GM21825 (cell line): ENCODE results near the gene ATAD3A.

Source experiments
- ATAC-seq: cut with Tn5 transposase; IDR thresholded peaks from one replicate; pipeline ENCODE4 v1.9.1; 2021; ENCODE audit warnings: mild to moderate bottlenecking, moderate library complexity; ENCODE audit not compliant: unreplicated experiment

Gene ATAD3A

DNA sequence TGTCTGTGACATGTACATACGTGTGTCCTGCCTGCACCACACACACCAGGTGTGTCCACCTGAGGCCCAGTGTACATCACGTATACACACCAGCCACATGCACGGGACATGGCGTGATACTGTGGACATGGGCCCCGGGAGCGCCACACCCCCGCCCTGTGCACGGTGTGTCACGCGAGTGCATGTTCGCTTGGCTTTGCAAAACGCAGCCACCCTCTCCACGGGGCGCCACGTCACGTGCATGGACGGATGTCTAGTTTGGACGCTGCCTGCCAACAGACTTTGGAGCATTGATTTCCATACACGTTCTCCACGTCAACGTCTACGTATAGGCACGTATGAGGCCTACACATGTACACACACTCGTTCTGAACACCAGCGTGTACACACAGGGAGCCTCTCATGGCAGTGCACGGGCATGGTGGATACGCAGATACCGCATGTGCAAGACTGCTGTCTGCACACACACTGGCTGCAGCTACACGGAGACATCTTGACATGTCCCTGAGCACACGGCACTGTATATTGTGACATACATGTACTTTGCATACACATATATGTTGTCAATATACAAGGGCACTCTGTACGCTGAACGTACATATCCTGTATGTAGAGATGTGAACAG, 25.8 kb downstream of the ATAD3A start:
- ATAC-seq = no peak

- no peak for ATAC-seq
Measured at GRCh38 chr1:1538334-1538733, 26.4 kb downstream of the ATAD3A start.

DNA sequence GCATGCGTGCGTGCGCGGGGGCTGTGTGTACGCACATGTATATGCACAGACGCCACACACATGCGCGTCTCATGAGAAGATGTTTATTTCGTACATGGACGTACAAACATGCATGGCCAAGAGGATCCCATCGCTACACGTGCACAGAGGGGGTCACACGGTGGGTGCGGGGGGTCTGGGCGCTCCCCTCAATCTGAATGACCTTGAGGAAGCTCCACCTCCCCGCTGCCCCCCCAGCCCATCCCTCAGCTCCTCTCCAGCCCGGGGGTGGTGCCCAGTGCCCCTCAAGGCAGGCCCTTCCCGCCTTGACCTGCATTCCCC, 27.0 kb downstream of the ATAD3A start:
- ATAC-seq = no peak

- ATAC-seq = no peak
Measured at GRCh38 chr1:1539310-1540089, 27.5 kb downstream of the ATAD3A start.

DNA sequence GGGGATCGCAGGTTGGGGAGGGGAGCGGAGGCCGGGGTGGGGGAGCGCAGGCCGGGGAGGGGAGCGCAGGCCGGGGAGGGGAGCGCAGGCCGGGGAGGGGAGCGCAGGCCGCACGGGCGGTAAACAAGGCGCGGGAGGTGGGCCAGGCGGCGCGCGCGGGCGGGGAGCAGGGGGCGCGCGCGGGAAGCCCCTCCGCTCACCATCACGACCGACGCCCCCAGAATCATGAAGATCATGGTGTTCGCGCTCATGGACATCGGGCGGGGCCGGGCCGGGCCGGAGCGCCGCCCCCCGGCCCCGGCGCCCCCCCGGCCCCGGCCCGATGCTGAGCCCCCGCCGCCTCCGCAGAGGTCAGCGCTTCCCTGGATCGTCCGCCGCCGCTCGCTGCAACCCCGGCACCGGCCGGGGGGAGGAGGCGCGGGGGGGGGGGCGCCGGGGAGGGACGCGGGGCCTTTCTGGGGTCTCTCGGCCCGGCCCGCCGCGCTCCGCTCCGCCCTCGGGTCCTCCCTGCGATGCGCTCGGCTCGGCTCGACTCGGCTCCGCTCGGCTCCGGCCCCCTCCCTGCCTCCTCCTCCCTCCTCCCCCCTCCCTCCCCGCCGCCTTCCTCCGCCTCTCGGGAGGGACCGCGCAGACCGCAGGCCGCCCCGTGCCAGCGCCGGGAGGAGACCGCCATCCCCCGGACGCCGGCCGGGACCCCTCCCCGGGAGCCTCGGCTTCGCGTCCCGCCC, 28.3 kb downstream of the ATAD3A start, which contains the start of gene TMEM240:
Gene TMEM240 (minus strand): TSS at position 535 of the 728 bp plus-strand sequence. CDS start 278 bp downstream, at position 257.
- no peak for ATAC-seq

DNA sequence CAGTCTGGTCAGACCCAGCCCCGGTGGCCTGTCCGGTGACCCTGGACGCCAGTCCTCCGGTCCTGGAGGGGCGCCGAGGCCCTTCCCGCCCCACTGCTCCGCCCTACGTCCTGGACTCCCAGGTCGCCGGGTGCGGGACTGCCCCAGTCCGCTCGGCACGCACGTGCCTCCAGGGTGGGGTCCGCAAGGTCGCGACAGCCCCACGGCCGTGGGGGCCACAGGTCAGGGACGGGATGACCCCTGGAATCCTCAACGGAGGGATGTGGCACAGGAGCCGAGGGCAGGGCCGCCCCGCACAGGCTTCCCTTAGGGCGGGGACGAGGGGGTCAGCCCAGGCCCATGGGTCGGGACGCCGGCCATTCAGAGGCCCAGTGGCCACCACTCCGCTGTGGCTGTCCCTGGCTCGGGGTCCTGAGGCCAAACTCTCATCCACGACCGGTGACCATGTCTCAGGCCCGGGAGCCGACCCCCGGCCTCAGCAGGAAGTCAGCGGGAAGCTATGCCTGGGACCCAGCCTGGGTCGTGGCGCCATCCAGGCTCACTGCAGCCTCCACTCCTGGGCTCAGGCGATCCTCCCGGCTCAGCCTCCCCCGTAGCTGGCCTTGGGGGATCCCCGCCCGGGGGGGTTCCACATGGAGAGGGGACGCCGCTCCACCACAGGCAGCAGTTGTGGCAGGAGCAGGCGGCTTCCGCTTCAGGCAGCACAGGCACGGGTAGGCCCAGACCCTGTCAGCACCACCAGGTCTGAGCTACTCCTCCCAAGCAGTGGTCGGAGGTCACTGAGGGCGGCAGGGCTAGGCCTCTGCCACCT, 29.1 kb downstream of the ATAD3A start:
- no peak for ATAC-seq

GRCh38 chr1:1541956-1542765, 30.2 kb downstream of the ATAD3A start:
- ATAC-seq = no peak

GRCh38 chr1:1542766-1543705, 31.1 kb downstream of the ATAD3A start:
- ATAC-seq = no peak

DNA sequence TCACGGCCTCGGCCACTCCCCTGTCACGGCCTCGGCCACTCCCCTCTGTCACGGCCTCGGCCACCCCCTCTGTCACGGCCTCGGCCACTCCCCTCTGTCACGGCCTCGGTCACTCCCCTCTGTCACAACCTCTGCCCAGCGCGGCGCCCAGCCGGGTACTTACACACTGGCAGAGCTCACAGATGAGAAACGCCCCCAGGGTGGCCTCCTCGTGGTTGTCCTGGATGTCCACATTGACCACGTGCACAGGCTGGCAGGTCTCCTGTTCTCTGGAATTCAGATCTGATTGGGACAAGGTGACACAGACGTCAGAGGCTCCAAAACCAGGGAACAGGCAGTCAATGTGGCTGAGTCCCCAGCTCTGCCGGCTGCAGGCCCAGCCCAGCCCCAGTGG, 31.7 kb downstream of the ATAD3A start:
- no peak for ATAC-seq

GRCh38 chr1:1544544-1544943, 32.6 kb downstream of the ATAD3A start:
- no peak for ATAC-seq

GRCh38 chr1:1545946-1546737, 34.2 kb downstream of the ATAD3A start:
- ATAC-seq = no peak

- ATAC-seq = no peak
Measured at GRCh38 chr1:1547011-1547410, 35.0 kb downstream of the ATAD3A start.

DNA sequence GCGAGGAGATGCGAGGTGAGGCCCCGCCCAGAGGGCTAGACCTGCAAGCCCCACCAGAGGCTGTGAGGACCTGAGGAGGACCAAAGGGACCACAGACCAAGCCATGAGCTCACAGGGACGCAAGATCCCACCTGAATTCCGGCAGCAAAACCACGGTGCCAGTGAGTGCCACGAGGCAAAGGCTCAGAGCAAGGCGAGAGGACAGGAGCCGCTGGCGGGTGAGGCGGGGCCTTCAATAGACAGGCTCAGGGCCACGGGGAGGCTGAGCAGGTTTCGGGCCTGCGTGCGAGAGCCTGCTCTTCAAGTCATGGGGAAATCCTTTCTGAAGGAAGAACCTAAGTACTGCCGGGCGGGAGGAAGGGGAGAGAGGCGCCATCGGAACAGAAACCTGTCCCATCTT, 35.5 kb downstream of the ATAD3A start:
- no peak for ATAC-seq

DNA sequence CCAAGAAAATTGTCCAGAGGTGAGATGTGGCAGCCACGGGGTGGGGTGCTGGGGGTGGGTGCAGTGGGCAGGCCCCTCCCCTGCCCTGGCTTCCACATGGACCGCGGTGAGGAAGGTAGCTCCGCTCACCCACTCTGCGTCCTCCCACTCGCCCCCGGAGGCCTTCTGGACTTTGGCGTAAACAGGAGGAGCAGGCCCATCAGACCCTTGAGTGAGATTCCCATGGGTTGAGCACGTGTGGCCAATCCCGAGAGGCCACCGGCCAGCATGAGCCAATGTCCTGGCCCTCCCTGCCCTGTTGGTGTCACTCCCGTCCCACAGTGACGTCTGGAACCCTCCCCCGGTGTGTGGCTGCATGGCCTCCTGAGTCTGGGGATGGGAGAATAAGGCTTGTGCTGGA, 36.6 kb downstream of the ATAD3A start:
- ATAC-seq = no peak

DNA sequence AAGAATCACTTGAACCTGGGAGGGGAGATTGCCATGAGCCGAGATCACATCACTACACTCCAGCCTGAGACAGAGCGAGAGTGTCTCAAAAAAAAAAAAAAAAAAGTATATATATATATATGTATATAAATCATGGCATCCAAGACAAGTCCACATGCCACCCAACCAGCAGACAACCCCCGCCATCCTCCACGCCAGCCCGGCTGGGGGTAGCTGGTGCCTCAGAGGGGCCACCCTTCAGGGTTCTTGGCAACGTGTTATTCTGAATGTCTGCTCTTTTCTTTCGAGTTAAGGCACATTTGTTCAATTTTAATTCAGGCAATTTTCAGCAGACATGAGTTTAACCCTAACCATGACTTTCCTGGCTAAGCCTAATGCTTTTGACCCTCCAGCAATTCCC, 38.1 kb downstream of the ATAD3A start:
- ATAC-seq = no peak

- ATAC-seq = no peak
Measured at GRCh38 chr1:1550591-1551432, 38.9 kb downstream of the ATAD3A start.

DNA sequence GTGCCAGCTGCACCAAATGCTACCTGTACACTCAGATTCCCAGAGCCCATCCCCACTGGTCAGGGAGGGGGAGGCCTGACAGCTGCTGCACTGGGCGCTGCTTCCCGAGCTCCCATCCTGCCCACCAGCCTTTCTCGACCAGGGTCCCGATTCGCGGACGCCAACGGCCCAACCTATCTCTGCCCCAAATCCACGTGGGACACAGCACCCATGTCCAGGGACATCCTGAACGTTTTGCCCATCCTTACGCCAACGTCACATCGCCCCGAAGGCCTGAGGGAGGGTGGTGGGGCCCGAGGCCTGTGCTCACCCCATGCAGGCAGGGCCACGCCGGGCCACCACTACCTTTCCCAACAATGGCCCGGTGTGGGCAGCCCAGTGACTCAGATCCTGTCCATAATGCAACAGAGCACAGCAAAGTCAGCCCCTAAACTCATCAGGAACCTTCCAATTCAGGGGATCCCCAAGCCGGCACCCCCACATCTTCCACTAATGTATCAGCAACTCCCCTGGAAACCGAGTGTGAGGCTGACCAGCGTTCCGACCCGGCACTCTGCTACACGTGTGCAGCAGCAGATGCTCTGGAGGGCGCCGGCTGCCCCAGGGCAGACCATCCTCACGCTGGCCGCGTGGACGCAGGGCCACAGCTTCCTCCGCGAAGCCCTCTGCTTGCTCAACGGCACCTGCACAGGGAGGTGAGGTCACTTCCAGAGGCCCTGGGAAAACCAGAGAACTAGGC, 39.7 kb downstream of the ATAD3A start:
- no peak for ATAC-seq
